ENCODE results near the gene TP73. TPM values are rescaled to one million over a fixed set of nuclear protein-coding genes. Genes with fewer than 3 reads are reported as not detected.
A peak's percentile ranks its signal among the peaks of the same experiment; 100 is the strongest.

Gene TP73
- total RNA-seq, 1 experiment from 2014 or later, result 2.6 TPM

DNA sequence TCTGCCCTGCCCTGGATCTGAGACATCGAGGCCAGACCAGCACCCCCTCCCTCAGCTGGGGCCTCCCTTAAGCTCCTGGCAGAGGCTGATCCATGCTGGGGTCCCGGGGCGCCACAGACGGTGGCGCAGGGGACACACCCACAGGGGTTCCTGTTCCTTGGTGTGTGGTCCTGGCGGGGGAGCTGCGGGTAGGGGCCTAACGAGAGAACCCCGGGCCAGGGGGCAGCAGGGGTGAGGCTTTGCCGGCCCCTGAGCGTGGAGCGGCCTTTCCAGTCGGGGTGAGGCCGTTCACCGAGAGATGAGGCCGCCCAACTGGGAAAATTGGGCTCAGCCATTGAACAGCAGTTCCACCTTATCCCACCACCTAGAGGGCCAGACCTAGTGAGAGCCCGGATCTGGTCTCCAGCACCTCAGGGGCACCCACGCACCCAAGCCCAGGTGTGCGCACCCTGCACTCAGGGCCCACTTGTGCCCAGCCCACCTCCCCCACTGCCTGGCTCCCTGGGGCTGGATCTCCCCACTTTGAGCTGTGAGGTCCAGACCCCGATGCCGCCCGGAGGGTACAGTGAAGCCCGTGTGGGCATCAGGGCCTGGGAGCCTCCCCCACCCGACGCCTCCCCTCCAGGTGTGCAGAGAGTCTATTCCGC, 54.5 kb downstream of the TP73 start:
- H3K9ac ChIP-seq (ENCODE audit: low read length), result no peak overlapping the region
- POLR2A ChIA-PET (ENCODE audit: unreplicated experiment), result no interaction called here
- peaks cover 6% of the 10 kb centered on the region; the same call in 1 of the 2 replicates for H4K20me1 ChIP-seq (ENCODE audit: low read length)
- no peaks in the 10 kb centered on the region for H3K9me3 ChIP-seq (ENCODE audit: low read length)
- no peaks in the 10 kb centered on the region for H3F3A ChIP-seq (ENCODE audit: low read length, unreplicated experiment)
- CTCF ChIA-PET, result no interaction called here
- H2AFZ ChIP-seq (ENCODE audit: low read length), result no peak overlapping the region
- H3K4me2 ChIP-seq (ENCODE audit: low read length), result no peak overlapping the region
- no peak overlapping the region for H3K4me3 ChIP-seq (ENCODE audit: low read length)
- ATAC-seq, result no peak
- TF ChIP-seq EZH2phosphoT487 (IDR thresholded peaks at IDR 0.05; ENCODE audit: borderline replicate concordance, low read length) (no peak), EZH2 (IDR thresholded peaks at IDR 0.05; ENCODE audit: low read length, unreplicated experiment) (no peak)
- TF ChIP-seq, protein P1, sequence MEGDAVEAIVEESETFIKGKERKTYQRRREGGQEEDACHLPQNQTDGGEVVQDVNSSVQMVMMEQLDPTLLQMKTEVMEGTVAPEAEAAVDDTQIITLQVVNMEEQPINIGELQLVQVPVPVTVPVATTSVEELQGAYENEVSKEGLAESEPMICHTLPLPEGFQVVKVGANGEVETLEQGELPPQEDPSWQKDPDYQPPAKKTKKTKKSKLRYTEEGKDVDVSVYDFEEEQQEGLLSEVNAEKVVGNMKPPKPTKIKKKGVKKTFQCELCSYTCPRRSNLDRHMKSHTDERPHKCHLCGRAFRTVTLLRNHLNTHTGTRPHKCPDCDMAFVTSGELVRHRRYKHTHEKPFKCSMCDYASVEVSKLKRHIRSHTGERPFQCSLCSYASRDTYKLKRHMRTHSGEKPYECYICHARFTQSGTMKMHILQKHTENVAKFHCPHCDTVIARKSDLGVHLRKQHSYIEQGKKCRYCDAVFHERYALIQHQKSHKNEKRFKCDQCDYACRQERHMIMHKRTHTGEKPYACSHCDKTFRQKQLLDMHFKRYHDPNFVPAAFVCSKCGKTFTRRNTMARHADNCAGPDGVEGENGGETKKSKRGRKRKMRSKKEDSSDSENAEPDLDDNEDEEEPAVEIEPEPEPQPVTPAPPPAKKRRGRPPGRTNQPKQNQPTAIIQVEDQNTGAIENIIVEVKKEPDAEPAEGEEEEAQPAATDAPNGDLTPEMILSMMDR (conservative IDR thresholded peaks at IDR 0.05; ENCODE audit: low read depth, low read length), result no peak
- H3K36me3 ChIP-seq (ENCODE audit: low read depth, low read length), result no peaks in the 10 kb centered on the region
- no peak overlapping the region for H3K27ac ChIP-seq (ENCODE audit: low read length)
- no peak for DNase-seq
- H3K79me2 ChIP-seq (ENCODE audit: low read length), result no peaks in the 10 kb centered on the region
- no peaks in the 10 kb centered on the region for H3K9me2 ChIP-seq (replicated peaks; ENCODE audit: low read length)
- no TSS peak for BruUV-seq (replicated peaks)
- intact Hi-C loops (cut with micrococcal nuclease), result no loop called here
- peaks cover 31% of the 10 kb centered on the region for H3K27me3 ChIP-seq (ENCODE audit: low read length)
- peaks cover 23% of the 10 kb centered on the region for H3K4me1 ChIP-seq (ENCODE audit: insufficient read depth, low read length)

DNA sequence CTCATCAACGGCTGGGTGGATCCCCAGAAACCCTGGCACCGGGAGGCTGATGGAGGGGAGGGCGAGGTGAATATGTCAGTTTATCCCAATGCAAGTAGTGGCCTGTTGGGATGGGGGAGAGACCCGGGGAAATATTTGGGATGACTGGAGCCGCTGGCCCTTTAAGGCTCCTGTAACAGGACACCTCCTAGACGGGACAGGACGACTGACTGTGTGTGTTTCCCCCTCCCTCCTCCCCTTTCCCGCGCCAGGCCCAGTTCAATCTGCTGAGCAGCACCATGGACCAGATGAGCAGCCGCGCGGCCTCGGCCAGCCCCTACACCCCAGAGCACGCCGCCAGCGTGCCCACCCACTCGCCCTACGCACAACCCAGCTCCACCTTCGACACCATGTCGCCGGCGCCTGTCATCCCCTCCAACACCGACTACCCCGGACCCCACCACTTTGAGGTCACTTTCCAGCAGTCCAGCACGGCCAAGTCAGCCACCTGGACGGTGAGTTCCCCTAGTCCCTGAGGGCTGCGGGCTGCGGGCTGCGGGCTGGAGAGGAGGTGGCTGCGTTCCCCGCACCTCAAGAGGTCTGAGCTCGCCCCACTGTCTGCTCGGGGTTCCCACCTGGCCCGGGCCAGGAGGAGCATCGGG, 55.1 kb downstream of the TP73 start:
- no peak overlapping the region for H3K27ac ChIP-seq (ENCODE audit: low read length)
- no peak overlapping the region for H2AFZ ChIP-seq (ENCODE audit: low read length)
- no peak overlapping the region for H3K9ac ChIP-seq (ENCODE audit: low read length)
- peaks cover 38% of the 10 kb centered on the region for H3K27me3 ChIP-seq (ENCODE audit: low read length)
- TF ChIP-seq, protein P1 (conservative IDR thresholded peaks at IDR 0.05; ENCODE audit: low read depth, low read length), result no peak
- no peak for TF ChIP-seq EZH2 (IDR thresholded peaks at IDR 0.05; ENCODE audit: low read length, unreplicated experiment)
- no peak for TF ChIP-seq EZH2phosphoT487 (IDR thresholded peaks at IDR 0.05; ENCODE audit: borderline replicate concordance, low read length)
- peaks cover 23% of the 10 kb centered on the region for H3K4me1 ChIP-seq (ENCODE audit: insufficient read depth, low read length)
- DNase-seq (peak; percentile 42), ATAC-seq (peak; percentile 28; the same call in 1 of the 2 replicates)
- no peak overlapping the region for H3K4me2 ChIP-seq (ENCODE audit: low read length)
- no peaks in the 10 kb centered on the region for H3K79me2 ChIP-seq (ENCODE audit: low read length)
- intact Hi-C loops (cut with micrococcal nuclease), result no loop called here
- no peaks in the 10 kb centered on the region for H3K9me2 ChIP-seq (replicated peaks; ENCODE audit: low read length)
- BruUV-seq (replicated peaks), result no TSS peak
- peaks cover 6% of the 10 kb centered on the region; the same call in 1 of the 2 replicates for H4K20me1 ChIP-seq (ENCODE audit: low read length)
- ChIA-PET CTCF (no interaction called here), POLR2A (ENCODE audit: unreplicated experiment) (no interaction called here)
- no peaks in the 10 kb centered on the region for H3K9me3 ChIP-seq (ENCODE audit: low read length)
- no peak overlapping the region for H3K4me3 ChIP-seq (ENCODE audit: low read length)
- H3F3A ChIP-seq (ENCODE audit: low read length, unreplicated experiment), result no peaks in the 10 kb centered on the region
- H3K36me3 ChIP-seq (ENCODE audit: low read depth, low read length), result no peaks in the 10 kb centered on the region

DNA sequence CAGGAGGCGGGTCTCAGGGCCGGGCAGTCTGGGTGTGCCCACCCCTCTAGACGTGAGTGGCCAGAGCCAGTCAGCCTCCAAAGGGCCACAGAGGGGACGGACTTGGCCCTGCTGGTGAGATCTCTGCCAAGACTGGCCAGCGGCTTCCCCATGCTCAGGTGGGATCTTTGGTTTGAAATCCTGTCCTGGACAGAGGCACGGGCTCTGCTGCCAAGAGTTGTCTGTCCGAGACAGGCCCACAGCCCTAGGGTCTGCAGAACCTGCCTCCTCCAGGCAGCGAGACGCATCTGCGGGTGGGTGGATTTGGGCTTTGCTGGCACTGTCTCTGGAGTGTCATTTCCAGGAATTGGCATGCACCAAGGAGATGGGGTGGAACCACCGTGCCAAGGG, 55.6 kb downstream of the TP73 start:
- TF ChIP-seq EZH2phosphoT487 (IDR thresholded peaks at IDR 0.05; ENCODE audit: borderline replicate concordance, low read length) (no peak), EZH2 (IDR thresholded peaks at IDR 0.05; ENCODE audit: low read length, unreplicated experiment) (no peak)
- TF ChIP-seq, protein P1 (conservative IDR thresholded peaks at IDR 0.05; ENCODE audit: low read depth, low read length), result no peak
- no peak overlapping the region for H2AFZ ChIP-seq (ENCODE audit: low read length)
- no peaks in the 10 kb centered on the region for H3F3A ChIP-seq (ENCODE audit: low read length, unreplicated experiment)
- DNase-seq (no peak), ATAC-seq (no peak)
- peaks cover 6% of the 10 kb centered on the region; the same call in 1 of the 2 replicates for H4K20me1 ChIP-seq (ENCODE audit: low read length)
- H3K4me1 ChIP-seq (ENCODE audit: insufficient read depth, low read length), result peaks cover 23% of the 10 kb centered on the region
- H3K9ac ChIP-seq (ENCODE audit: low read length), result no peak overlapping the region
- no peaks in the 10 kb centered on the region for H3K36me3 ChIP-seq (ENCODE audit: low read depth, low read length)
- intact Hi-C loops (cut with micrococcal nuclease), result no loop called here
- no peaks in the 10 kb centered on the region for H3K79me2 ChIP-seq (ENCODE audit: low read length)
- no peaks in the 10 kb centered on the region for H3K9me2 ChIP-seq (replicated peaks; ENCODE audit: low read length)
- H3K27ac ChIP-seq (ENCODE audit: low read length), result no peak overlapping the region
- H3K27me3 ChIP-seq (ENCODE audit: low read length), result peaks cover 43% of the 10 kb centered on the region
- no TSS peak for BruUV-seq (replicated peaks)
- ChIA-PET CTCF (no interaction called here), POLR2A (ENCODE audit: unreplicated experiment) (no interaction called here)
- no peak overlapping the region for H3K4me3 ChIP-seq (ENCODE audit: low read length)
- no peak overlapping the region for H3K4me2 ChIP-seq (ENCODE audit: low read length)
- no peaks in the 10 kb centered on the region for H3K9me3 ChIP-seq (ENCODE audit: low read length)

Data from PC-3 (cell line).